H1 (cell line): ENCODE measurements around the gene TTC34. TPM values are rescaled to one million over a fixed set of nuclear protein-coding genes. Genes with fewer than 3 reads are reported as not detected.

ENCODE experiments used
- CTCF ChIA-PET: fragments of 300-600 bp; sonication (Branson Sonifier 250); formaldehyde crosslinking; loops from one replicate; lab custom pipeline; 2021; ENCODE audit not compliant: partially characterized antibody; lab: Charles Lee
- POLR2A ChIA-PET: fragments of 300-600 bp; sonication (Branson Sonifier 250); formaldehyde crosslinking; loops from one replicate; lab custom pipeline; 2021; ENCODE audit warnings: inconsistent platforms; ENCODE audit not compliant: partially characterized antibody; lab: Charles Lee
- DNase-seq, 2 experiments: peaks; one replicate each; pipeline versions ENCODE4 v3.0.0 to v3.0.0-alpha.2; 2010 to 2022; ENCODE audit warnings: low spot score in 2 of 2, low read depth in 1 of 2, mixed read lengths in 1 of 2
- FAIRE-seq: peaks from 2 replicates; lab custom pipeline; 2011; peaks lifted over from hg19 to GRCh38; lab: Jason Lieb, UNC
- H2AFZ ChIP-seq: 2 replicates; pipeline ENCODE4 v1.8.1; 2012; ENCODE audit warnings: low read length, inconsistent platforms
- H2AK5ac ChIP-seq: 2 replicates; pipeline ENCODE4 v1.6.1; 2013; ENCODE audit warnings: low read depth, low read length
- H2BK120ac ChIP-seq: replicated peaks from 2 replicates; pipeline ENCODE3; 2013; ENCODE audit warnings: low read depth, low read length, inconsistent platforms
- H2BK12ac ChIP-seq: 2 replicates; pipeline ENCODE4 v1.6.1; 2013; ENCODE audit warnings: low read depth, low read length
- H2BK15ac ChIP-seq: 2 replicates; pipeline ENCODE4 v1.6.1; 2013; ENCODE audit warnings: low read length
- H2BK20ac ChIP-seq: 2 replicates; pipeline ENCODE4 v1.6.1; 2013; ENCODE audit warnings: low read length
- H2BK5ac ChIP-seq: 2 replicates; pipeline ENCODE4 v1.6.1; 2013; ENCODE audit warnings: low read depth, low read length
- H3K14ac ChIP-seq: 2 replicates; pipeline ENCODE4 v1.6.1; 2013; ENCODE audit warnings: inconsistent platforms; ENCODE audit not compliant: insufficient read length
- H3K18ac ChIP-seq: 2 replicates; pipeline ENCODE4 v1.6.1; 2013; ENCODE audit warnings: low read length; ENCODE audit errors: extremely low read depth
- H3K23ac ChIP-seq: 2 replicates; pipeline ENCODE4 v1.6.1; 2013; ENCODE audit warnings: inconsistent platforms; ENCODE audit not compliant: insufficient read length
- H3K23me2 ChIP-seq: 2 replicates; pipeline ENCODE4 v1.6.1; 2013; ENCODE audit warnings: low read depth, low read length
- H3K27ac ChIP-seq: 2 replicates; pipeline ENCODE4 v1.6.1; 2011; ENCODE audit warnings: low read depth, low read length, inconsistent platforms
- H3K27me3 ChIP-seq, 4 experiments: replicated peaks in 1 of 4; 1 replicate in 1 of 4; 2 replicates in 3 of 4; pipeline versions ENCODE4 v1.6.1 to v1.8.1; 2011 to 2013; ENCODE audit warnings: low read length in 3 of 4, mild to moderate bottlenecking in 3 of 4, inconsistent platforms in 2 of 4, mixed read lengths in 2 of 4, moderate library complexity in 1 of 4; ENCODE audit not compliant: control insufficient read depth in 3 of 4, insufficient read depth in 3 of 4; ENCODE audit errors: extremely low read depth in 1 of 4
- H3K36me3 ChIP-seq, 4 experiments: 2 replicates each; pipeline versions ENCODE4 v1.6.1 to v1.8.1; 2011 to 2013; ENCODE audit warnings: mild to moderate bottlenecking in 4 of 4, low read length in 3 of 4, moderate library complexity in 2 of 4, control low read depth in 1 of 4, inconsistent platforms in 1 of 4; ENCODE audit not compliant: insufficient read depth in 4 of 4, control insufficient read depth in 2 of 4
- H3K4ac ChIP-seq: replicated peaks from 2 replicates; pipeline ENCODE3; 2013; ENCODE audit warnings: low read length, low read depth, mixed read lengths, inconsistent platforms; ENCODE audit not compliant: insufficient read length
- H3K4me1 ChIP-seq, 4 experiments: replicated peaks in 1 of 4; 1 replicate in 1 of 4; 2 replicates in 3 of 4; pipeline versions ENCODE4 v1.6.1 to v1.8.1; 2011 to 2013; ENCODE audit warnings: low read length in 3 of 4, inconsistent platforms in 2 of 4, mixed read lengths in 1 of 4; ENCODE audit not compliant: insufficient read depth in 4 of 4, control insufficient read depth in 3 of 4
- H3K4me2 ChIP-seq, 2 experiments: 2 replicates each; pipeline versions ENCODE4 v1.6.1 to v1.8.1; 2011 to 2013; ENCODE audit warnings: low read depth in 2 of 2, low read length in 2 of 2, control low read depth in 1 of 2, inconsistent platforms in 1 of 2, mild to moderate bottlenecking in 1 of 2; ENCODE audit not compliant: insufficient read depth in 1 of 2
- H3K4me3 ChIP-seq, 4 experiments: fragments of 200-600, 300-600 bp in 1 of 4; sonication (generic), shearing (Covaris generic), sonication (Bioruptor Twin) in 1 of 4; 2 replicates each; pipeline versions ENCODE4 v1.5.1 to v1.8.1; 2011 to 2016; ENCODE audit warnings: low read length in 4 of 4, low read depth in 3 of 4, control low read depth in 2 of 4, inconsistent platforms in 2 of 4, mild to moderate bottlenecking in 2 of 4, mixed read lengths in 1 of 4, moderate library complexity in 1 of 4; ENCODE audit not compliant: insufficient read depth in 2 of 4; ENCODE audit errors: extremely low read depth in 1 of 4
- H3K56ac ChIP-seq: replicated peaks from 2 replicates; pipeline ENCODE3; 2013; ENCODE audit warnings: low read depth, mild to moderate bottlenecking, mixed read lengths, low read length, inconsistent platforms; ENCODE audit not compliant: insufficient read length
- H3K79me1 ChIP-seq: 2 replicates; pipeline ENCODE4 v1.6.1; 2013; ENCODE audit warnings: low read depth, low read length, control low read depth
- H3K79me2 ChIP-seq, 2 experiments: 2 replicates each; pipeline versions ENCODE4 v1.6.1 to v1.8.1; 2012 to 2013; ENCODE audit warnings: low read length in 2 of 2, mild to moderate bottlenecking in 2 of 2, inconsistent platforms in 1 of 2; ENCODE audit not compliant: insufficient read depth in 2 of 2, control insufficient read depth in 1 of 2
- H3K9ac ChIP-seq, 4 experiments: replicated peaks in 1 of 4; 1 replicate in 1 of 4; 2 replicates in 3 of 4; pipeline versions ENCODE4 v1.6.1 to v1.8.1; 2011 to 2013; ENCODE audit warnings: low read depth in 3 of 4, low read length in 3 of 4, control low read depth in 2 of 4, mild to moderate bottlenecking in 2 of 4, moderate library complexity in 2 of 4, inconsistent platforms in 1 of 4; ENCODE audit errors: extremely low read depth in 1 of 4
- H3K9me3 ChIP-seq, 2 experiments: 2 replicates each; pipeline versions ENCODE4 v1.6.1 to v1.8.1; 2012 to 2013; ENCODE audit warnings: mild to moderate bottlenecking in 2 of 2, moderate library complexity in 2 of 2, control low read depth in 1 of 2, inconsistent platforms in 1 of 2, low read depth in 1 of 2, low read length in 1 of 2, mixed read lengths in 1 of 2; ENCODE audit not compliant: insufficient read depth in 2 of 2
- H4K20me1 ChIP-seq, 2 experiments: replicated peaks in 1 of 2; 2 replicates each; pipeline versions ENCODE3 to v1.8.1; 2011 to 2013; ENCODE audit warnings: inconsistent platforms in 2 of 2, low read length in 2 of 2, mild to moderate bottlenecking in 1 of 2; ENCODE audit not compliant: insufficient read depth in 2 of 2, control insufficient read depth in 1 of 2
- H4K5ac ChIP-seq: 2 replicates; pipeline ENCODE4 v1.6.1; 2013; ENCODE audit warnings: low read length, low read depth, mixed read lengths, inconsistent platforms; ENCODE audit not compliant: insufficient read length
- H4K8ac ChIP-seq: 2 replicates; pipeline ENCODE4 v1.8.0; 2013; ENCODE audit warnings: mild to moderate bottlenecking, moderate library complexity, low read length, inconsistent platforms; ENCODE audit not compliant: insufficient read depth; ENCODE audit errors: extremely low read depth
- H4K91ac ChIP-seq: replicated peaks from 2 replicates; pipeline ENCODE3; 2013; ENCODE audit warnings: low read length, mixed read lengths, inconsistent platforms; ENCODE audit not compliant: insufficient read length
- CBX5 ChIP-seq: fragments of 300-800, 300-1000 bp; sonication (generic); IDR thresholded peaks from 2 replicates; pipeline ENCODE4 v1.7.1; 2016; ENCODE audit warnings: antibody characterized with exemption, low read length, low read depth
- CEBPB ChIP-seq: IDR thresholded peaks from 2 replicates; pipeline ENCODE4 v1.6.1; 2012; ENCODE audit warnings: low read depth, low read length
- GTF2F1 ChIP-seq: IDR thresholded peaks from 2 replicates; pipeline ENCODE4 v1.6.1; 2012; ENCODE audit warnings: low read depth, low read length, improper control_type of control experiment, borderline replicate concordance
- HDAC6 ChIP-seq: IDR thresholded peaks from one replicate; pipeline ENCODE4 v1.7.1; 2012; ENCODE audit warnings: low read depth, mild to moderate bottlenecking, inconsistent platforms, low read length, moderate library complexity
- KDM1A ChIP-seq: fragments of 200-600, 300-600 bp; sonication (generic); IDR thresholded peaks from 2 replicates; pipeline ENCODE4 v1.7.1; 2016; ENCODE audit warnings: mild to moderate bottlenecking, low read length, borderline replicate concordance
- KDM4A ChIP-seq: IDR thresholded peaks from one replicate; pipeline ENCODE4 v1.7.1; 2012; ENCODE audit warnings: low read depth, mild to moderate bottlenecking, moderate library complexity, low read length, inconsistent platforms; ENCODE audit not compliant: severe bottlenecking
- MAFK ChIP-seq: IDR thresholded peaks from 2 replicates; pipeline ENCODE4 v1.6.1; 2012; ENCODE audit warnings: low read depth, mild to moderate bottlenecking, improper control_type of control experiment, low read length
- NANOG ChIP-seq: IDR thresholded peaks from 2 replicates; pipeline ENCODE4 v1.6.1; 2011; ENCODE audit warnings: low read length, low read depth, mild to moderate bottlenecking, inconsistent platforms; ENCODE audit not compliant: insufficient read depth, poor library complexity, severe bottlenecking
- NRF1 ChIP-seq: IDR thresholded peaks from 2 replicates; pipeline ENCODE4 v1.6.1; 2011; ENCODE audit warnings: mild to moderate bottlenecking, low read depth, low read length, improper control_type of control experiment
- RBBP5 ChIP-seq: IDR thresholded peaks from 2 replicates; pipeline ENCODE4 v1.7.1; 2012; ENCODE audit warnings: low read depth, mild to moderate bottlenecking, inconsistent platforms, low read length, moderate library complexity, borderline replicate concordance
- RXRA ChIP-seq: IDR thresholded peaks from 2 replicates; pipeline ENCODE4 v1.6.1; 2011; ENCODE audit warnings: low read depth, mild to moderate bottlenecking, low read length, moderate library complexity; ENCODE audit not compliant: insufficient read depth
- SIN3A ChIP-seq, 2 experiments: IDR thresholded peaks in 1 of 2; conservative IDR thresholded peaks in 1 of 2; 2 replicates each; pipeline ENCODE4 v1.6.1; 2011 to 2012; ENCODE audit warnings: low read length in 2 of 2, improper control_type of control experiment in 1 of 2, low read depth in 1 of 2, mild to moderate bottlenecking in 1 of 2
- SIX5 ChIP-seq: IDR thresholded peaks from 2 replicates; pipeline ENCODE4 v1.6.1; 2011; ENCODE audit warnings: mild to moderate bottlenecking, low read depth, low read length
- SP1 ChIP-seq: IDR thresholded peaks from 2 replicates; pipeline ENCODE4 v1.6.1; 2011; ENCODE audit warnings: low read depth, low read length
- SP4 ChIP-seq: IDR thresholded peaks from 2 replicates; pipeline ENCODE4 v1.6.1; 2012; ENCODE audit warnings: low read length, inconsistent platforms
- SUZ12 ChIP-seq: fragments of 200-600 bp; sonication (generic); IDR thresholded peaks from 2 replicates; pipeline ENCODE4 v1.6.1; 2012; ENCODE audit warnings: mild to moderate bottlenecking, inconsistent platforms, low read length, moderate library complexity, mixed read lengths
- WGBS, 2 experiments: shearing (Covaris generic) in 1 of 2; methylation state at CpG; one replicate each; pipeline versions ENCODE4 v1.1.6 to v1.1.7; 2013 to 2015; ENCODE audit warnings: low lambda C conversion rate in 2 of 2, mixed read lengths in 2 of 2, inconsistent platforms in 1 of 2, low coverage in 1 of 2, missing lambda C conversion rate in 1 of 2; ENCODE audit not compliant: insufficient replicate concordance in 2 of 2, insufficient coverage in 1 of 2, insufficient read length in 1 of 2; ENCODE audit errors: extremely low coverage in 1 of 2, missing lambda C conversion rate in 1 of 2; 5-methylcytosine and 5-hydroxymethylcytosine counted together
- polyA plus RNA-seq, 7 experiments: library from polyadenylated mRNA; depleted of rRNA in 3 of 7; stranded (reverse) in 5 of 7; unstranded in 2 of 7; fragments of >200 nt in 5 of 7; fragments of 200-250 nt in 2 of 7; gene quantifications; 1 replicate in 5 of 7; 2 replicates in 1 of 7; 4 replicates in 1 of 7; pipeline versions ENCODE4 v1.2.1 to v1.2.3, GENCODE V29; 2011 to 2013; ENCODE audit warnings: missing spikeins in 2 of 7, mixed read lengths in 2 of 7
- total RNA-seq: library from RNA; stranded (reverse); fragmentation: NEBNext Ultra II Directional; extraction: Animal tissue kit (Norgen Biotek cat#: 25700); gene quantifications from 2 replicates; pipeline ENCODE4 v1.2.1, GENCODE V29; 2021

The TTC34 gene
- total and polyA plus RNA-seq, 2 of the 8 experiments (the other 6 are each of a cell fraction or from before 2014, with no cell fraction given), result 0.23 to 0.50 TPM

DNA sequence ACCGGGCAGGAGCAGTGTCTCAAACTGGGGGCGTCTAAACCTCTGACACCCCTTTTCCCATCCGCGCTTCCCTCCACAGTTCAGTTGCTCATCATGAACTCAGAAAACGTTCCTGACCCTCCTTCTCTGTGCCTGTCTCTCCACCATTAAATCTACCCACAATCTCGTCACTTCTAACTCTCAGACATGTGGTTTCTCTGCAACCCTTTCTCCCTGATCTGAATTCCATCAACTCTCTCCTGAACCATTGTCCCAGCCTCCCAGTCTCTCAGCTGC is 3.8 kb downstream of the TTC34 start:
- no peaks in the 10 kb centered on the region for H3K79me2 ChIP-seq
- no peak overlapping the region for H3K4ac ChIP-seq
- H3K9ac ChIP-seq, result no peak overlapping the region
- no peak for DNase-seq
- H3K4me3 ChIP-seq, result no peak overlapping the region
- no peaks in the 10 kb centered on the region for H3K27me3 ChIP-seq
- no peak overlapping the region for H3K27ac ChIP-seq
- no peak overlapping the region for H2AFZ ChIP-seq
- no peak overlapping the region for H3K18ac ChIP-seq
- no peak overlapping the region for H4K5ac ChIP-seq
- no peak for FAIRE-seq
- H3K23me2 ChIP-seq, result no peaks in the 10 kb centered on the region
- H2BK120ac ChIP-seq, result no peak overlapping the region
- no peaks in the 10 kb centered on the region; a peak in 1 of 8 replicates for H3K36me3 ChIP-seq
- H4K20me1 ChIP-seq, result no peaks in the 10 kb centered on the region
- H4K8ac ChIP-seq, result no peak overlapping the region
- no peak overlapping the region for H2BK12ac ChIP-seq
- peaks cover 56 to 90% of the 10 kb centered on the region in 2 experiments for H3K9me3 ChIP-seq
- ChIA-PET CTCF (no interaction called here), POLR2A (no interaction called here)
- no peak overlapping the region for H3K4me2 ChIP-seq
- H3K56ac ChIP-seq, result no peak overlapping the region
- no peak overlapping the region for H2BK20ac ChIP-seq
- no peaks in the 10 kb centered on the region for H3K4me1 ChIP-seq
- no peak overlapping the region for H3K14ac ChIP-seq
- 89% methylated on average over 5 of the region's 6 CpGs; no CpG with 5 or more reads in 1 of the 2 experiments for WGBS, 2 experiments
- no peak overlapping the region for H2AK5ac ChIP-seq
- H4K91ac ChIP-seq, result no peak overlapping the region
- no peaks in the 10 kb centered on the region for H3K79me1 ChIP-seq
- no peak overlapping the region for H2BK15ac ChIP-seq
- no peak overlapping the region for H2BK5ac ChIP-seq
- H3K23ac ChIP-seq, result no peak overlapping the region
- no peak for TF ChIP-seq SUZ12
- TF ChIP-seq MAFK, result no peak
- TF ChIP-seq SIX5, result no peak
- TF ChIP-seq KDM4A, result no peak
- no peak for TF ChIP-seq NRF1
- no peak for TF ChIP-seq RXRA
- no peak for TF ChIP-seq NANOG
- no peak for TF ChIP-seq CEBPB
- TF ChIP-seq RBBP5, result no peak
- TF ChIP-seq GTF2F1, result no peak
- no peak for TF ChIP-seq KDM1A
- TF ChIP-seq HDAC6, result no peak
- no peak for TF ChIP-seq SP1
- TF ChIP-seq SP4, result no peak
- TF ChIP-seq SIN3A (conservative IDR thresholded peaks at IDR 0.05 in 1 of 2, IDR thresholded peaks at IDR 0.05 in 1 of 2; ENCODE audit: low read depth in 1 of 2, low read length in 2 of 2), result no peak
- no peak for TF ChIP-seq CBX5
